ENCODE measurements around the gene ADAMTSL5.

ADAMTSL5 gene

DNA sequence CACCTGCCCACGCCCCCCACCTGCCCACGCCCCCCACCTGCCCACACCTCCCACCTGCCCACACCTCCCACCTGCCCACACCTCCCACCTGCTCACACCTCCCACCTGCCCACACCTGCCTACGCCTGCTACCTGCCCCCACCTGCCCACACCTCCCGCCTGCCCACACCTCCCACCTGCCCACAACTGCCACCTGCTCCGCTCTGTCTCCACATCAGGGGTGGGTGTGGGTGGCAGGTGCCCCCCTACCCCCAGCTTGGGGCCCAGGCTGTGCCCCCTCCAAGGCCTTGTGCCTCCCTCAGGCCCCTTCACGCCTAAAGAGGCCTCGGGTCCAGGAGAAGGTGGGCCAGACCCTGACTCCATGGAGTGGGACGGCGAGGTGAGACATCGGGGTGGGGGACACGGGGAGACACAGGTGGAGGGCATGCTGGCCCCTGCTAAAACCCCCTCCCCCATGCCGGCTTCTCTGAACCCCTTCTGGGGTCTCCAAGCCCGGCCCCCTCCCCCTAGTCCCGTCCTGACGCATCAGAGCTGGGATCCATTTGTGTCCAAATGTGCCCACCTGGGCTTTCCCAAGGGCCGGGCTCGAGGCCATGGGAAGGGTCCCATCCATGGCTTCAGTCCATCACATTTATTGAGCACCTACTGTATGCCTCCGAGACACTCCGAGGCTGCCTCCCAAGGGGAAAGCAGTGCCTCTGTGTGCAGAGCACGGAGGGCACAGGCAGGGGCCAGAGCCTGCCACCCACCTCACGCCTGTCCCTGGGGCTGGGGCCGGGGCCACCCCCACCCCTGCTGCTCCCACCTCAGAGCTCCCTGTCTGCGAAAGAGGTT lies 16.0 kb upstream of the ADAMTSL5 start:
- TF ChIP-seq NFIC (IDR thresholded peaks at IDR 0.05) (no peak), FOXM1 (IDR thresholded peaks at IDR 0.05; ENCODE audit: borderline replicate concordance, low read depth) (no peak), CREB1 (IDR thresholded peaks at IDR 0.05; ENCODE audit: low read depth) (no peak), EGR1 (IDR thresholded peaks at IDR 0.05) (no peak), YY1 (IDR thresholded peaks at IDR 0.05; ENCODE audit: low read depth) (no peak), TEAD4 (IDR thresholded peaks at IDR 0.05) (no peak), RAD21 (IDR thresholded peaks at IDR 0.05; ENCODE audit: low read depth) (no peak), CEBPB (IDR thresholded peaks at IDR 0.05) (no peak), EP300 (IDR thresholded peaks at IDR 0.05; ENCODE audit: borderline replicate concordance) (no peak), USF1 (IDR thresholded peaks at IDR 0.05) (no peak), TCF12 (IDR thresholded peaks at IDR 0.05; ENCODE audit: low read depth) (no peak), TAF1 (IDR thresholded peaks at IDR 0.05; ENCODE audit: low read depth) (no peak)
- TF ChIP-seq, protein P1, sequence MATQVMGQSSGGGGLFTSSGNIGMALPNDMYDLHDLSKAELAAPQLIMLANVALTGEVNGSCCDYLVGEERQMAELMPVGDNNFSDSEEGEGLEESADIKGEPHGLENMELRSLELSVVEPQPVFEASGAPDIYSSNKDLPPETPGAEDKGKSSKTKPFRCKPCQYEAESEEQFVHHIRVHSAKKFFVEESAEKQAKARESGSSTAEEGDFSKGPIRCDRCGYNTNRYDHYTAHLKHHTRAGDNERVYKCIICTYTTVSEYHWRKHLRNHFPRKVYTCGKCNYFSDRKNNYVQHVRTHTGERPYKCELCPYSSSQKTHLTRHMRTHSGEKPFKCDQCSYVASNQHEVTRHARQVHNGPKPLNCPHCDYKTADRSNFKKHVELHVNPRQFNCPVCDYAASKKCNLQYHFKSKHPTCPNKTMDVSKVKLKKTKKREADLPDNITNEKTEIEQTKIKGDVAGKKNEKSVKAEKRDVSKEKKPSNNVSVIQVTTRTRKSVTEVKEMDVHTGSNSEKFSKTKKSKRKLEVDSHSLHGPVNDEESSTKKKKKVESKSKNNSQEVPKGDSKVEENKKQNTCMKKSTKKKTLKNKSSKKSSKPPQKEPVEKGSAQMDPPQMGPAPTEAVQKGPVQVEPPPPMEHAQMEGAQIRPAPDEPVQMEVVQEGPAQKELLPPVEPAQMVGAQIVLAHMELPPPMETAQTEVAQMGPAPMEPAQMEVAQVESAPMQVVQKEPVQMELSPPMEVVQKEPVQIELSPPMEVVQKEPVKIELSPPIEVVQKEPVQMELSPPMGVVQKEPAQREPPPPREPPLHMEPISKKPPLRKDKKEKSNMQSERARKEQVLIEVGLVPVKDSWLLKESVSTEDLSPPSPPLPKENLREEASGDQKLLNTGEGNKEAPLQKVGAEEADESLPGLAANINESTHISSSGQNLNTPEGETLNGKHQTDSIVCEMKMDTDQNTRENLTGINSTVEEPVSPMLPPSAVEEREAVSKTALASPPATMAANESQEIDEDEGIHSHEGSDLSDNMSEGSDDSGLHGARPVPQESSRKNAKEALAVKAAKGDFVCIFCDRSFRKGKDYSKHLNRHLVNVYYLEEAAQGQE (IDR thresholded peaks at IDR 0.05; ENCODE audit: low read depth): no peak
- TF ChIP-seq, protein P2, sequence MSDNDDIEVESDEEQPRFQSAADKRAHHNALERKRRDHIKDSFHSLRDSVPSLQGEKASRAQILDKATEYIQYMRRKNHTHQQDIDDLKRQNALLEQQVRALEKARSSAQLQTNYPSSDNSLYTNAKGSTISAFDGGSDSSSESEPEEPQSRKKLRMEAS (IDR thresholded peaks at IDR 0.05): no peak

DNA sequence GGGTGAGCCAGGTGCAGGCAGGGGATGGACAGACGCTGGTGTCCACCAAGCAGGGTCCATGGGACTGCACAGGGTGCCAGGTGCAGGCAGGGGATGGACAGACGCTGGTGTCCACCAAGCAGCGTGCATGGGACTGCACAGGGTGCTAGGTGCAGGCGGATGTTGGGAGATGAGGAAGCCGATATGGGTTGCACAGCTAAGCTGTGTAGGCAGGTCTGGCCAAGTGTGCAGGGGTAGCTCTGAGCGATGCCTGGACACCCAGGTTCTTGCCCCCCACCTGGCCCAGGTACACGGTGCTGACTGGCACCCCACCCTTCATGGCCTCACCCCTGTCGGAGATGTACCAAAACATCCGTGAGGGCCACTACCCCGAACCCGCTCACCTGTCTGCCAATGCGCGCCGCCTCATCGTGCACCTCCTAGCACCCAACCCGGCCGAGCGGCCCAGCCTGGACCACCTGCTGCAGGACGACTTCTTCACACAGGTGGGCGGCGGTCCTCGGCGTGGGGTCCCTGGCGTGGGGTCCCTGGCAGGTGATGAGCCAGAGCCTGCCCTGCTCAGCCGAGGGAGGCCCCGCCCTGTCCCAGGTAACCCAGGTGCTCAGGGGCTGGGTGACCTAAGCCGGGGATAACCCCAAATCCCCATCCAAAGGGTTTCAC lies 15.0 kb upstream of the ADAMTSL5 start:
- no peak for TF ChIP-seq YY1 (IDR thresholded peaks at IDR 0.05; ENCODE audit: low read depth)
- TF ChIP-seq EP300 (IDR thresholded peaks at IDR 0.05; ENCODE audit: borderline replicate concordance): no peak
- TF ChIP-seq TAF1 (IDR thresholded peaks at IDR 0.05; ENCODE audit: low read depth): no peak
- no peak for TF ChIP-seq NFIC (IDR thresholded peaks at IDR 0.05)
- no peak for TF ChIP-seq FOXM1 (IDR thresholded peaks at IDR 0.05; ENCODE audit: borderline replicate concordance, low read depth)
- TF ChIP-seq RAD21 (IDR thresholded peaks at IDR 0.05; ENCODE audit: low read depth): no peak
- no peak for TF ChIP-seq EGR1 (IDR thresholded peaks at IDR 0.05)
- TF ChIP-seq ZBTB7A (IDR thresholded peaks at IDR 0.05; ENCODE audit: low read depth): no peak
- TF ChIP-seq TCF12 (IDR thresholded peaks at IDR 0.05; ENCODE audit: low read depth): no peak
- TF ChIP-seq CREB1 (IDR thresholded peaks at IDR 0.05; ENCODE audit: low read depth): no peak
- TF ChIP-seq TEAD4 (IDR thresholded peaks at IDR 0.05): no peak
- TF ChIP-seq, protein P2 (IDR thresholded peaks at IDR 0.05): no peak
- no peak for TF ChIP-seq USF1 (IDR thresholded peaks at IDR 0.05)
- TF ChIP-seq, protein P1 (IDR thresholded peaks at IDR 0.05; ENCODE audit: low read depth): no peak
- TF ChIP-seq CEBPB (IDR thresholded peaks at IDR 0.05): no peak

DNA sequence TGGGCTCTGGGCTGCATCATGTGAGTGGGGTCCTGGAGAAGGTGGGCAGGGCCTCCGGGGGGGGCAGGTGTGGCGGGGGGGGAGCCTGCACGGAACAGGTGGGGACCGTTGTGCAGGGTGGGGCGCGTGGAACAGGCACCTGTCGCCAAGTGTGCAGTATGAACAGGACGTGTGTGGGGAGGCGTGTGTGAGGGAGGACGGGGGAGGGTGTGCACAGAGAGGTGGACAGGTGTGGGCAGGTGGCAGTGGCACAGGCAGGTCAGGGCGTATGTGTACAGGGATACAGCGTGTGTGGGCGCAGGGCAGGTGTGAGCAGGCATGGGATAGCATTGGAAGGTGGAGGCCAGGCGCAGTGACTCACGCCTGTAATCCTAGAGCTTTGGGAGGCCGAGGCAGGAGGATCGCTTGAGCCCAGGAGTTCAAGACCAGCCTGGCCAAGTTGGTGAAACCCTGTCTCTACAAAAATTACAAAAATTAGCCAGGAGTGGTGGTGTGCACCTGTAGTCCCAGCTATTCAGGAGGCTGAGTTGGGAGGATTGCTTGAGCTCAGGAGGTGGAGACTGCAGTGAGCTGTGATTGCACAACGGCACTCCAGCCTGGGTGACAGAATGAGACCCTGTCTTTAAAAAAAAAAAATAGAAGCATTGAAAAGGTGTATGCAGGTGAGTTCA lies 14.3 kb upstream of the ADAMTSL5 start:
- TF ChIP-seq YY1 (IDR thresholded peaks at IDR 0.05; ENCODE audit: low read depth): no peak
- TF ChIP-seq, protein P1 (IDR thresholded peaks at IDR 0.05; ENCODE audit: low read depth): no peak
- no peak for TF ChIP-seq TAF1 (IDR thresholded peaks at IDR 0.05; ENCODE audit: low read depth)
- TF ChIP-seq CEBPB (IDR thresholded peaks at IDR 0.05): peak; percentile 48; the same call in 1 of the 2 replicates
- TF ChIP-seq NFIC (IDR thresholded peaks at IDR 0.05): no peak
- no peak for TF ChIP-seq EP300 (IDR thresholded peaks at IDR 0.05; ENCODE audit: borderline replicate concordance)
- TF ChIP-seq TEAD4 (IDR thresholded peaks at IDR 0.05): no peak
- TF ChIP-seq USF1 (IDR thresholded peaks at IDR 0.05): no peak
